Ishikawa (cell line): Measurements from ENCODE around the gene C1orf87.

ENCODE experiments used
- CEBPB ChIP-seq: IDR thresholded peaks from 2 replicates; pipeline ENCODE4 v1.6.1; 2012
- CREB1 ChIP-seq: IDR thresholded peaks from 2 replicates; pipeline ENCODE4 v1.6.1; 2012; ENCODE audit warnings: low read depth
- EGR1 ChIP-seq: IDR thresholded peaks from 2 replicates; pipeline ENCODE4 v1.6.1; 2012
- EP300 ChIP-seq: IDR thresholded peaks from 2 replicates; pipeline ENCODE4 v1.6.1; 2012; ENCODE audit warnings: borderline replicate concordance
- FOXM1 ChIP-seq: IDR thresholded peaks from 2 replicates; pipeline ENCODE4 v1.6.1; 2012; ENCODE audit warnings: low read depth, borderline replicate concordance
- NFIC ChIP-seq: IDR thresholded peaks from 2 replicates; pipeline ENCODE4 v1.6.1; 2012
- RAD21 ChIP-seq: IDR thresholded peaks from 2 replicates; pipeline ENCODE4 v1.6.1; 2012; ENCODE audit warnings: low read depth
- REST ChIP-seq: IDR thresholded peaks from 2 replicates; pipeline ENCODE4 v1.6.1; 2012; ENCODE audit warnings: low read depth, mild to moderate bottlenecking
- TAF1 ChIP-seq: IDR thresholded peaks from 2 replicates; pipeline ENCODE4 v1.6.1; 2012; ENCODE audit warnings: low read depth, mild to moderate bottlenecking
- TCF12 ChIP-seq: IDR thresholded peaks from 2 replicates; pipeline ENCODE4 v1.6.1; 2012; ENCODE audit warnings: low read depth
- TEAD4 ChIP-seq: IDR thresholded peaks from 2 replicates; pipeline ENCODE4 v1.6.1; 2012
- USF1 ChIP-seq: IDR thresholded peaks from 2 replicates; pipeline ENCODE4 v1.6.1; 2012
- YY1 ChIP-seq: IDR thresholded peaks from 2 replicates; pipeline ENCODE4 v1.6.1; 2012; ENCODE audit warnings: low read depth
- ZBTB7A ChIP-seq: IDR thresholded peaks from 2 replicates; pipeline ENCODE4 v1.6.1; 2012; ENCODE audit warnings: low read depth
- TF ChIP-seq, protein P1 (sequence below): IDR thresholded peaks from 2 replicates; pipeline ENCODE4 v1.6.1; 2012

Gene C1orf87

GRCh38 chr1:59985911-59986515 is 87.6 kb downstream of the C1orf87 start:
- TF ChIP-seq EP300 (no peak), CREB1 (no peak), YY1 (no peak), CEBPB (no peak), EGR1 (no peak), NFIC (no peak), TAF1 (no peak), TEAD4 (no peak), FOXM1 (no peak), RAD21 (no peak), USF1 (no peak), REST (no peak), TCF12 (no peak), ZBTB7A (no peak)
- TF ChIP-seq, protein P1, sequence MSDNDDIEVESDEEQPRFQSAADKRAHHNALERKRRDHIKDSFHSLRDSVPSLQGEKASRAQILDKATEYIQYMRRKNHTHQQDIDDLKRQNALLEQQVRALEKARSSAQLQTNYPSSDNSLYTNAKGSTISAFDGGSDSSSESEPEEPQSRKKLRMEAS: no peak

- no peak for TF ChIP-seq FOXM1
- no peak for TF ChIP-seq TAF1
- no peak for TF ChIP-seq ZBTB7A
- no peak for TF ChIP-seq RAD21
- no peak for TF ChIP-seq CEBPB
- no peak for TF ChIP-seq CREB1
- TF ChIP-seq EP300: no peak
- no peak for TF ChIP-seq REST
- TF ChIP-seq TCF12: no peak
- no peak for TF ChIP-seq TEAD4
- TF ChIP-seq NFIC: no peak
- TF ChIP-seq, protein P1: no peak
- no peak for TF ChIP-seq YY1
- TF ChIP-seq EGR1: no peak
Observed at GRCh38 chr1:59979666-59980065, 93.9 kb downstream of the C1orf87 start.

DNA sequence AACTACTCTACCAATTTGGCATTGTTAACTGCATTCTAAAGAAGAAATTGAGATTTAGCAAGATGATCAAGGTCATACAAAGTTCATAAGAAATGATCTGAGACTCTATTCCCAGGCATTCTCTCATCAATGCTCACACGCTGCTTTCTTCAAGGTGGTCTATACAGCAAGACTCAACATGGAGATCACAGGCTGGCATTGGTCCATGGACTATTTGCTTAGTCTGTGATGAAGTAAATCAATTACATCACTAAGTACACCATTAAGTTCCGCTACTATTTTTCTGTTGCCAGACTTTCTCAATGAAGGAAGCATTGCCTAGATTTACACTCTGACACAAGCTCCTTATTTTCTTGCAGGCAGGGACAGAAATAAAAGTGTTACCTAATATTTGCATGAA is 95.1 kb downstream of the C1orf87 start:
- TF ChIP-seq CREB1: no peak
- TF ChIP-seq REST: no peak
- TF ChIP-seq EGR1: no peak
- no peak for TF ChIP-seq NFIC
- TF ChIP-seq CEBPB: no peak
- no peak for TF ChIP-seq EP300
- TF ChIP-seq TEAD4: no peak
- no peak for TF ChIP-seq ZBTB7A
- no peak for TF ChIP-seq USF1
- no peak for TF ChIP-seq YY1
- TF ChIP-seq, protein P1: no peak

- no peak for TF ChIP-seq USF1
- TF ChIP-seq, protein P1: no peak
- no peak for TF ChIP-seq ZBTB7A
- no peak for TF ChIP-seq FOXM1
- no peak for TF ChIP-seq EP300
- TF ChIP-seq CREB1: no peak
Observed at GRCh38 chr1:59978026-59978425, 95.5 kb downstream of the C1orf87 start.
